GM18505 (cell line): Measurements from ENCODE around the gene EHD4.

ENCODE experiments used
- ATAC-seq: cut with Tn5 transposase; IDR thresholded peaks from one replicate; pipeline ENCODE4 v1.9.1; 2021; ENCODE audit not compliant: unreplicated experiment
- POLR2A ChIP-seq: IDR thresholded peaks from 4 replicates; pipeline ENCODE4 v1.6.1; 2011; ENCODE audit warnings: borderline replicate concordance; ENCODE audit not compliant: insufficient read depth, insufficient read length; ENCODE audit errors: extremely low read depth

EHD4 gene

DNA sequence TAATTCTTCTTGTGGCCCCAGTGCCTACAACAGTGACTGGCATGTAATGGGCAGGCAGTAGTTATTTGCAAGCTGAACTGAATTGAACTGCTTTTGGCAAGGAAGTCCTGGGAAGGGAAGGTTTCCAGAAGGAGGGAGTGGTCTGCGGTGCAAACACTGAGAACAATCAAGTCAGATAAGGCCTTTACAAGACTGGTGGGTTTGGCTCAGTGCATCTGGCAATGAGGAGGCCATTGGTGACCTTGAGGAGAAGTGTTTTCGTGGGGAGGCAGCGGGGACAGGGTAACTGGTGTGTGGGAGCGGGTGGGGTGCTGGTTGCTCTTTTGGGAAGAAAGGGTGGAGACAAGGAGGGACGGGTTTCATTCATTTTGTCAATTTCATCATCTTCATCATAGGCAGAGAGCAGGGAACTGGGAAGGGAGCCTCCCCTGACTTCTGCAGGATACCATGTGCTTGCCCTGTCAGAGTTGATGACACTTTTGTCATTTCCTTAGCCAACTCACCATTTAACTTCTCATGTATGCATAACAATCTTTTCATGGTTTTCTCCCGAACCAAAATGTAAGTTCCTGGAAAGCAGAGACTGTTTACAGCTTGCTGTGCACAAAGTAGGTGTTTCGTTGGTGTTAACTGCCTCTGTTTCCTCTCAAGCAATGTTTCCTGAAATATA is 8.4 kb upstream of the EHD4 start:
- no peak for TF ChIP-seq POLR2A
- no peak for ATAC-seq

DNA sequence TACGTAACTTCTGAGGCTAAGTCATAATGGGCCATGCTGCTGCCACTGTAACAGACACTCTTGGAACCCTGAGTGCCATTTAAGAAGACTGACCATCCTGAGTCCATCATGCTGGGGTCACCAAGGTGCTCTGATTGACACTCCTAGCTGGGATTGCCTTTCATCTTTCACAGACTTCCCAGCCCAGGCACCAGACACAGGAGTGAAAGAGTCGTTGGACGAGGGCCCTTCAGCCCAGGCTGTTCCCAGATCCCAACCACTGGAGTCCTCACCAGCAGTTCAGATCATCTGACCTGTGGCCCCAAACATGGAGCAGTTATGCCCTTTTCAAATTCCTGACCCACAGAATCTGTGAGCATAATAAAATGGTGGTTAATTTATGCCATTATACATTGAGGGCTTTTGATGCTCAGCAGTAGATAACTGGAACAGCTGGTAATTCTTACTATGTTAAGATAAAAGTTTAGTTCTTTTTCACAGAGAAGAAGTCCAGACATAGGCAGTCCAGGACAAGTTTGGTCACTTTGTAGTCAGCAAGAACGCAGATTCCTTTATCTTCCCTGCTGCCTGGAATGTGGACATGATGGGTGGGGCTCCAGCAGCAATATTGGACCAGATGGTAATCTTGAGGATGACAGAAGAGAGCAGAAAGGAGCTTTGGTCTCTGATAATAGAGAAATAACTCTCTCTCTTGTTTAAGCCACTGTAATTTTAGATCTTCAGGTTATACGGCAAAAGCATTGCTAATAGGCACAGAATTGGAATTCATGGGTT is 7.3 kb upstream of the EHD4 start:
- ATAC-seq, result no peak
- no peak for TF ChIP-seq POLR2A

DNA sequence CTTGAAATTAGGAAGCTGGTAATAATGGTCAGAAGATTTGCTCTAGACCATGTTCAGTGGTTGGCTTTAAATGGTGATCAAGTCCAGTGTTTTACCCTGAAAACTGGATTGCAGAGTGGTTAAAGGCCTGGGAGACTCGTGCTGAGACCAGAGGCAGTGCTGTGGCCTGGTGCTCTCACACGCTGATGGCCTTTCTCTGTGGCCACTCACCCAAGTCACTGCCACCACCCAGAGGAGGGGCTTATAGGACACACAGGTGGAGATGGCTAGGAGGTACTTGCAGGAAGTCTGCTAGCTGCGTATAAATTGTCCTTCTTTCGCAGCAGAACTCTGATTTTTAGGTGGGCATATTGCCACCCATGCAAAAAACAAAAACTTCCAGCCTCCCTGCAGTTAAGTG is 6.2 kb upstream of the EHD4 start:
- TF ChIP-seq POLR2A, result no peak
- ATAC-seq, result no peak

DNA sequence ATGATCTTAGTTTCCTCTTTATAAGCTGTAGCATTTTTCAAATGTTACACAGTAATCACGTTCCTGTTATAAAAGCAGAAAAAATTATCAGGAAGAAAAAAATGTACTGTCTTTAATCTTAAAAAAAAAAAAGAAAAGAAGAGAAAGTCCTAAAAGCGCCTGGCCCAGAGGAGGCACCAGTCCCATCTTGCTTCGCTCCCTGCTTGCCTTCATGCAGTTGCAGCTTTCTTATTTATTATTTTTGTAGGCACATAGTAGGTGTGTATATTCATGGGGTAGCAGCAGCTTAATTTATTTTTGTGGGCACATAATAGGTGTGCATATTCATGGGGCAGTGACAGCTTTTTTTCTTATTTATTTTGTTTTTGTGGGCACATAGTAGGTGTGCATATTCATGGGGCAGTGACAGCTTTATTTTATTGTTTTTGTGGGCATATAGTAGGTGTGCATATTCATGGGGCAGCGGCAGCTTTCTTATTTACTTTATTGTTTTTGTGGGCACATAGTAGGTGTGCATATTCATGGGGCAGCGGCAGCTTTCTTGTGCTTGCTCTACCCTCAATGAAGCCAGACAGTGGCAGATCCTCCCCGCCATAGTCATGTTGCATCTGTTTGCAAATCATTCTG is 5.5 kb upstream of the EHD4 start:
- ATAC-seq, result no peak
- no peak for TF ChIP-seq POLR2A

DNA sequence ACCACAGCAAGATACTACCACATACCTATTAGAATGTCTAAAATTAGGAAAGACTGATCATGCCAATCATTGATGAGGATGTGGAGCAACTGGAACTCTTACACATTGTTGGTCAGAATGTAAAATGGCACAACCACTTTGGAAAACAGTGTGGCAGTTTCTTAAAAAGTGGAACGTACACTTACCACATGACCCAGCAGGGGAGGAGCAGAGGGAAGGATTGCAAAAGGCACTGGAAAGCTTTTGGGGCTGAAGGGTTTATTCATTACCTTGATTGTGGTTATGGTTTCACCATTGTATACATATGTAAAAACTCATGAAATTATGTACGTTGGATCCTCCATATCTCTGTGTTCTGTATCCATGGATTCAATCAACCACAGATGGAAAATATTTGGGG is 3.3 kb upstream of the EHD4 start:
- no peak for ATAC-seq
- no peak for TF ChIP-seq POLR2A

DNA sequence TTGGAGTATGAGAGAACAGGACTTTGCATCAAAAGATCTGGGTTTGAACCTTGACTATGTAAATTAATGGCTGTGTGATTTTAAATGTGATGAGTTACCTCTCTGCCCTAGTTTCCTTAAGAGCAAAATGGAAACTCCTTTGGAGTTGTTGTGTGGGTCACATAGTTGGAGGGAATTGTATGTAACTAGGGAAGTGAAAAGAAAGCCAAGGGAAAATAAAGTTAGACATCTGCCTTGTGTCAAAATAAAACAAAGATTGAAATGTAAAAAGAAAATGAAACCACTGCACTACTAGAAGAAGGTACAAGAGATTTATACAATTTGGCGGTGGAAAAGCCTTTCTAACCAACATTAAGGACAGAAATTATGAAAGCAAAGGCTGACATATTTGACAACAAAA is 1.7 kb upstream of the EHD4 start:
- ATAC-seq, result no peak
- no peak for TF ChIP-seq POLR2A

DNA sequence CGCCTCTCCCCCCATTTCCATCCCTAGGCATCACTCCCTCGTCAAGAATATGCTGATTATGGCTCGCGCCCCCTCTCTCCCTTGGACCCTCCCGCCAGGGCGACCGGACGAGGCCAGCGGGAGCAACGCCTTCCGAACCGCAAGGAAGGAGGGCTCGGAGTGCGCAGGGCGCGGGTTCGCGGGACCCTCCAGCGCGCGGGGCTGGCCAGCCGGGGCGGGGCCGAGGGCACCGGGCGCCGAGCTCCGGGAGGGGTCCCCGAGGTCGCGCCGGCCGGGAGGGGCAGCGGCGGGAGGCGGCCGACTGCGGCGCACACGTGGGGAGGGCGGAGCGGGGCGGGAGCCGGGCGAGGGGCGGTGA is 483 bp downstream of the EHD4 start:
- peak; percentile 19 for ATAC-seq

DNA sequence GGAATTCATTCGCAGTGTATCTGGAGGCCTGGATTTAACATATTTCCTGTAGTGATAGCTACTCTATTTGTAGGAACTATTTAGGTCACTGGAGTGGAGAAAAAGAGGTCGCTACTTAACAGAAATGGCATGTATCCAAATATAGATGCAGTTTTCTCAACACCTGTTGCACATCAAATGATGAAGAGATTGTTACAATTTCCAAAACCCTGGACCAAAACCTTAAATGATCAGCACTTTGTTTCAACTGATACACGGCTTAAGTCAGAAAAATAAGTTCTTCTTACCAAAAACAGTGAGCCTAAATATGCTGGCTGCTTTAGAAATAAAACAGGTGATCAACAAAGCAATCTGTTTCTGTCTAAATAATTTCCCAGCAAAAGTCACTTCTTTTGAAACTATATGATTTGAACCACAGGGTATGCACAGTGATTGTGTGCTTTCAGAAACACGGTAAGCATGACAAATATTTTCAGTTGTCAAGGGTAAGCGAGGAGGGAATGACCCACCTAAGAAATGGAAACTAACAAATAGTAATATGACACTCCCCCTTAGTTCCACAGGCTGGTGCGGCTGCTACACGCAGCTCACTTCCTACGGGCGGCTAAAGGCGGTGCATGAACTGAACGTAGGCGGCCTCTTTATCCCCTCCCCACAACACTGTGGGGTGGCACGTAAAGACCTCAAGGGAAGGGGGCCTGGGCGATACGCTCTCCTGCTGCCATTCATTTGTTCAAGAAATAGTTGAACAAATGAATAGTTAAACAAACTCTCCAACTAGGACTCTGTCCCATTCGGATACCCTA is 1.1 kb downstream of the EHD4 start:
- TF ChIP-seq POLR2A, result peak; percentile 89
- peak; percentile 43 for ATAC-seq

More for the DNA sequence above, 483 bp downstream of the EHD4 start:
- TF ChIP-seq POLR2A, result no peak

DNA sequence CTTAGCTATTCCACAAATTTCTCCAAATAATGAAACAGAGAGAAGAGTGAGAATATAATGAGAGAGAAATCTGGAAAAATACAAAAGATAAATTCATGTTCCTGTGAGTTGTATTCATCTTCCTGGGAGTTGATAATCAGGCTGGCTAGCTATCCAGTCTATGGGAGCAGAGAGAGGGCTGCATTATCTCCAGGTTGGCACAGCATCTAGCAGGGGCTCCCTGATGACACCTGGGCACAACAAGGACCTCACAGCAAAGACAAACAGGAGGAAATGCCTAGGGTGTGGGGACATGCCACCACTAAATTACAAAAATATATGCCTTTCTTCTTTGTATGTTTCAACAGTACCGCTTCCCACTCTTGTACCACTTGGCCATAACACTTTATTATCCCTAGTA is 1.9 kb downstream of the EHD4 start:
- peak; percentile 5 for TF ChIP-seq POLR2A
- ATAC-seq, result no peak

DNA sequence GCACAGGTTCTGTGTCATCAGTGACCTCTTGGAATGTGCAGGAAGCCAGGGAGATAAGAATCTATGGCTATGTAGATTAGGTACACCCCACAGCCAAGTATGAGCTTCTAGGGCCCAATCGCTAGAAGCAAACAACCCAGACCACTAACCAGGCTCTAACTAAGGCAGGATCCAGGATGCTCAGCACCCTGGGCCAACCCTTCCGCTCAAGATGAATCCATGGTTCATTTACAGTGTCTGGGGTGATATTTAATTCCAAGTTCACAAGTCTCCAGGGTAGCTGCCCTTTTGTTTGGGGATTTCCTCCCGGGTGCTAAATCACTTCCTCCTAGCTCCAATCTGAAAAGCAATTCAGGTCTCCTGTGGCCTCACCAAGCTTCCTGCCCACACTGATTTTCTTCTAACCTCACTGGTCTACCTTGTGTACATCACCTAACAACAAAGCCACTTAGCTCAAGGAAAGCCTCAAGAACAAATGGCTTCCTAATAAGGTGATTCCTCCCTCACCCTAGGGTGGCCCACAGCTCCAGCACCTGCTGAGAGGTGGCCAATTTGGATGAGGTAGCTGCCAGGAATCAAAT is 2.4 kb downstream of the EHD4 start:
- no peak for ATAC-seq
- TF ChIP-seq POLR2A, result peak; percentile 2

DNA sequence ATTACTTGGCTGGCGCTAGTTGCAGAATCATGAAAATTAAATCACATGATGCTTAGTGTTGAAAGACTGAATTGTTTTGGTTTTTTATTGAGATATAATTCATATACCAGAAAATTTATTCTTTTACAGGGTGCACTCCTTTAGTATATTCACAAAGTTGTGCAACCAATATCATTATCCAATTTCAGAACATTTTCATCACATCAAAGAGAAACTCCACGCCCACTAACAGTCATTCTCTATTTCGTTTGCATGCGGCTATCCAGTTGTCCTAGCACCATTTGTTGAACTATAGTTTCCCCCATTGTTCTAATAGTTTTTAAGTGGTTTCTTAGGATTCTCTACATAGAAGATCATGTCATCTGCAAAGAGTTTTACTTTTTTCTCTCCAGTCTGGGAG is 3.7 kb downstream of the EHD4 start:
- ATAC-seq, result no peak
- TF ChIP-seq POLR2A, result no peak

DNA sequence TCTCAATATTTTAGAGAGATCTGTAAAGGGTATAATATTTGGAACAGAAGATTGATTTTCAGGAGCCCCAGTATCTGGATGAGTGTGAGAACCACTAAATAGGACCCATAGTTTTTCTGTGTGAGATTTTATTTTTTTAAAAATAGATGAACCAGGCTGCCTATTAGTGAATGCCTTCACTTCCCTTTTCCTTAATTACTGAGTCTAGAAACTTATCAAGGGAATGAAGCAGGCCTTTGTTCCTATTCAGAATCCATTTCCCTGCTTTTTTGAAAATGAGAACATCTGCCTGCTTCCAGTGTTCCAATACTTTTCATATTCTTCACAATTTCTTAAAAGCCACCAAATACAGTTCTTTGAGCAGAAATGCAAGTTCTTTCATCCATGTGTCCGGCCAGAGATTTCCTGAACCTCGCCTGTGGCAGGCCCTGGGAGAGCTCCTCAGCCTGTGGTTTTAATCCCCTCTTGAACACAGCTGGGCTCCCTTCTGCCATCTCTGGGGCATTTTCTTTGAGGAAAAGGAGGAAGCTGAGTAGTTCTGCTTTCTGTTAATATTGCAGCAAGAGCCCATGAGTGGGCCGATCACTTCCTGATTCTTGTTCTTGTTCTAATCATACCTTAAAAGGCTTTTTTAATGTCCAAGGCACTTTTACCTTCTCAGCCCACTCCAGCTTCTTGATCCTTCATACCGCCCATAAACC is 4.7 kb downstream of the EHD4 start:
- no peak for TF ChIP-seq POLR2A
- ATAC-seq, result no peak
